Vagina (tissue), 2 donors: ENCODE data around the gene PCSK9. TPM values are rescaled to one million over a fixed set of nuclear protein-coding genes. Genes with fewer than 3 reads are reported as not detected.

Experiments used
- DNase-seq, 2 donors: peaks; one replicate each; pipeline ENCODE4 v3.0.0-alpha.2; 2017; ENCODE audit errors: extremely low spot score in 2 of 2
- H3K27ac ChIP-seq: fragments of 200-600 bp; sonication (generic); one replicate; pipeline ENCODE4 v1.5.1; 2019
- H3K27me3 ChIP-seq: fragments of 200-600 bp; sonication (generic); one replicate; pipeline ENCODE4 v1.5.1; 2019
- H3K36me3 ChIP-seq, 2 donors: fragments of 200-600 bp; sonication (generic); one replicate each; pipeline ENCODE4 v1.5.1; 2017 to 2019
- H3K4me1 ChIP-seq: fragments of 200-600 bp; sonication (generic); one replicate; pipeline ENCODE4 v1.5.1; 2019
- H3K4me3 ChIP-seq, 2 donors: fragments of 200-600 bp; sonication (generic); 1 replicate in 1 of 2; 2 replicates in 1 of 2; pipeline ENCODE4 v1.5.1; 2016 to 2019
- H3K9me3 ChIP-seq: fragments of 200-600 bp; sonication (generic); one replicate; pipeline ENCODE4 v1.5.1; 2019
- CTCF ChIP-seq, 3 experiments: fragments of 450-650 bp in 2 of 3; fragments of 200-600 bp in 1 of 3; sonication (generic) in 1 of 3; IDR thresholded peaks; one replicate each; pipeline ENCODE4 v1.5.1; 2017 to 2019; ENCODE audit warnings: antibody characterized with exemption in 3 of 3, mild to moderate bottlenecking in 2 of 3, moderate library complexity in 2 of 3
- POLR2A ChIP-seq, 2 donors: fragments of 450-650 bp; IDR thresholded peaks; one replicate each; pipeline ENCODE4 v1.6.1; 2017; ENCODE audit warnings: antibody characterized with exemption in 2 of 2, mild to moderate bottlenecking in 2 of 2, moderate library complexity in 2 of 2
- POLR2AphosphoS5 ChIP-seq, 2 donors: sonication (generic); formaldehyde crosslinking; IDR thresholded peaks; one replicate each; pipeline ENCODE4 v1.9.0; 2017; ENCODE audit warnings: antibody characterized with exemption in 2 of 2, mild to moderate bottlenecking in 2 of 2, low read depth in 1 of 2; ENCODE audit not compliant: insufficient read depth in 1 of 2
- intact Hi-C: fragments of 100-400 bp; cut with DNase I; formaldehyde crosslinking; loops from one replicate; pipeline ENCODE4 v1.15.1; 2023
- total RNA-seq: library from RNA; depleted of rRNA; stranded (reverse); fragments of >200 nt; gene quantifications from one replicate; pipeline ENCODE4 v1.2.3, GENCODE V29; 2016

The PCSK9 gene
- total RNA-seq, 1 donor from 2014 or later: 0.25 TPM

- Histone ChIP-seq H3K9me3 (no peaks in the 10 kb centered on the region), H3K4me1 (no peaks in the 10 kb centered on the region), H3K36me3 (no peaks in the 10 kb centered on the region), H3K4me3 (no peak overlapping the region), H3K27me3 (no peaks in the 10 kb centered on the region), H3K27ac (no peak overlapping the region)
- intact Hi-C loops: no loop called here
- TF ChIP-seq POLR2AphosphoS5 (IDR thresholded peaks at IDR 0.05; ENCODE audit: insufficient read depth in 1 of 2, low read depth in 1 of 2) (no peak), POLR2A (IDR thresholded peaks at IDR 0.05) (no peak), CTCF (IDR thresholded peaks at IDR 0.05) (no peak)
- DNase-seq: no peak
These were observed 8.3 kb downstream of the PCSK9 start for GRCh38 chr1:55047611-55048010.

GRCh38 chr1:55048453-55049270, 9.3 kb downstream of the PCSK9 start:
- Histone ChIP-seq H3K27ac (no peak overlapping the region), H3K27me3 (no peaks in the 10 kb centered on the region), H3K4me3 (no peak overlapping the region), H3K4me1 (no peaks in the 10 kb centered on the region), H3K9me3 (no peaks in the 10 kb centered on the region), H3K36me3 (no peaks in the 10 kb centered on the region)
- intact Hi-C loops: no loop called here
- DNase-seq: no peak
- TF ChIP-seq POLR2AphosphoS5 (IDR thresholded peaks at IDR 0.05; ENCODE audit: insufficient read depth in 1 of 2, low read depth in 1 of 2) (no peak), POLR2A (IDR thresholded peaks at IDR 0.05) (no peak), CTCF (IDR thresholded peaks at IDR 0.05) (no peak)

GRCh38 chr1:55049271-55049913, 10.0 kb downstream of the PCSK9 start:
- no peaks in the 10 kb centered on the region for H3K4me1 ChIP-seq
- no peak for DNase-seq
- H3K9me3 ChIP-seq: no peaks in the 10 kb centered on the region
- TF ChIP-seq CTCF (IDR thresholded peaks at IDR 0.05): no peak
- no peak for TF ChIP-seq POLR2AphosphoS5 (IDR thresholded peaks at IDR 0.05; ENCODE audit: insufficient read depth in 1 of 2, low read depth in 1 of 2)
- TF ChIP-seq POLR2A (IDR thresholded peaks at IDR 0.05): no peak
- no peaks in the 10 kb centered on the region for H3K27me3 ChIP-seq
- intact Hi-C loops: no loop called here
- no peak overlapping the region for H3K4me3 ChIP-seq
- no peaks in the 10 kb centered on the region for H3K36me3 ChIP-seq
- no peak overlapping the region for H3K27ac ChIP-seq

GRCh38 chr1:55049914-55050278, 10.5 kb downstream of the PCSK9 start:
- H3K27ac ChIP-seq: no peak overlapping the region
- no peaks in the 10 kb centered on the region for H3K27me3 ChIP-seq
- no peak for TF ChIP-seq CTCF (IDR thresholded peaks at IDR 0.05)
- no peak for TF ChIP-seq POLR2A (IDR thresholded peaks at IDR 0.05)
- no peak for TF ChIP-seq POLR2AphosphoS5 (IDR thresholded peaks at IDR 0.05; ENCODE audit: insufficient read depth in 1 of 2, low read depth in 1 of 2)
- no peak for DNase-seq
- H3K36me3 ChIP-seq: no peaks in the 10 kb centered on the region
- no peaks in the 10 kb centered on the region for H3K9me3 ChIP-seq
- H3K4me3 ChIP-seq: no peak overlapping the region
- no peaks in the 10 kb centered on the region for H3K4me1 ChIP-seq
- intact Hi-C loops: no loop called here

- intact Hi-C loops: no loop called here
- Histone ChIP-seq H3K9me3 (no peaks in the 10 kb centered on the region), H3K27me3 (no peaks in the 10 kb centered on the region), H3K4me1 (no peaks in the 10 kb centered on the region), H3K36me3 (no peaks in the 10 kb centered on the region), H3K4me3 (no peak overlapping the region), H3K27ac (no peak overlapping the region)
- DNase-seq: no peak
- TF ChIP-seq CTCF (IDR thresholded peaks at IDR 0.05) (no peak), POLR2AphosphoS5 (IDR thresholded peaks at IDR 0.05; ENCODE audit: insufficient read depth in 1 of 2, low read depth in 1 of 2) (no peak), POLR2A (IDR thresholded peaks at IDR 0.05) (no peak)
These were observed 10.9 kb downstream of the PCSK9 start for GRCh38 chr1:55050283-55050682.
